AG04450 (cell line): ENCODE results near the gene CAPZA1. TPM values are rescaled to one million over a fixed set of nuclear protein-coding genes. Genes with fewer than 3 reads are reported as not detected.

ENCODE experiments used
- CTCF ChIA-PET: fragments of 300-600, 350-600 bp; formaldehyde crosslinking; extraction: SDS; loops from one replicate; lab custom pipeline; 2022; ENCODE audit warnings: antibody characterized with exemption, inconsistent platforms; lab: Charles Lee
- POLR2A ChIA-PET: fragments of 350-600 bp; formaldehyde crosslinking; extraction: SDS; loops from one replicate; lab custom pipeline; 2021; ENCODE audit warnings: antibody characterized with exemption, inconsistent platforms; lab: Yijun Ruan, JAX
- DNase-seq: peaks from one replicate; pipeline ENCODE4 v3.0.0-alpha.2; 2011; ENCODE audit warnings: low read depth, low spot score
- H3K27ac ChIP-seq: one replicate; pipeline ENCODE4 v1.5.1; 2012; ENCODE audit warnings: low read depth, low read length, control low read depth
- H3K27me3 ChIP-seq: one replicate; pipeline ENCODE4 v1.6.0; 2012; ENCODE audit warnings: low read length; ENCODE audit not compliant: control insufficient read depth, insufficient read depth
- H3K4me3 ChIP-seq: 2 replicates; pipeline ENCODE4 v1.5.1; 2011; ENCODE audit warnings: mild to moderate bottlenecking, low read depth, low read length, control low read depth
- H3K9me3 ChIP-seq: 2 replicates; pipeline ENCODE4 v1.5.1; 2012; ENCODE audit warnings: low read length; ENCODE audit not compliant: control insufficient read depth, insufficient read depth
- polyA plus RNA-seq: library from polyadenylated mRNA; depleted of rRNA; stranded (reverse); fragments of >200 nt; gene quantifications from 2 replicates; pipeline ENCODE4 v1.2.3, GENCODE V29; 2011
- TF ChIP-seq, protein P1 (sequence below): IDR thresholded peaks from 2 replicates; pipeline ENCODE4 v1.5.1; 2011; ENCODE audit warnings: low read depth, low read length, control low read depth, inconsistent platforms

CAPZA1 gene
- polyA plus RNA-seq, 1 experiment, result 273 TPM

DNA sequence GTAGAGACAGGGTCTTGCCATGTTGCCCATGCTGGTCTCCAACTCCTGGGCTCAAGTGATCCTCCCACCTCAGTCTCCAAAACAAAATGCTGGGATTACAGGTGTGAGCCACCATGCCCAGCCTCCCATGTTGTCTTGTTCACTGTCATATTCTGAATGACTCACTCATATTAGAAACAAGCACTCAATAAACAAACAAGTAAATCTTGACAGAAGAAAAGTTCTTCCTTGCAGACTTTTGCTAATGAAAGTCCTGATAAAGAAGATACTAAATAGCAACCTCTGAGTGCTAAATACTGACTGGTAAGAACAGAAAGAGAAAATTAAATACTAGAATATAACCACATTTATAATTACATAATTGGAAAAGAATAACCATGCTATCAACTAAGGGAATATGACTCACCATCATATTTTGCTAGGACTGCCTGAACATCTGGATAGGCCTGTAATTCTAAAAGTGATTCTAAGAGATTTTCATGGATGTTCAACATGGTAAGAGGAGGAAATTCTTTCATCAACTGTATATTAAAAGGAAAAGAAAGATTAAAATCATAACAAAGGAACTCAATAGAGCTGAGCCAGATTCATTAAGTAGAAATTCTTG is 37.9 kb upstream of the CAPZA1 start:
- TF ChIP-seq, protein P1, sequence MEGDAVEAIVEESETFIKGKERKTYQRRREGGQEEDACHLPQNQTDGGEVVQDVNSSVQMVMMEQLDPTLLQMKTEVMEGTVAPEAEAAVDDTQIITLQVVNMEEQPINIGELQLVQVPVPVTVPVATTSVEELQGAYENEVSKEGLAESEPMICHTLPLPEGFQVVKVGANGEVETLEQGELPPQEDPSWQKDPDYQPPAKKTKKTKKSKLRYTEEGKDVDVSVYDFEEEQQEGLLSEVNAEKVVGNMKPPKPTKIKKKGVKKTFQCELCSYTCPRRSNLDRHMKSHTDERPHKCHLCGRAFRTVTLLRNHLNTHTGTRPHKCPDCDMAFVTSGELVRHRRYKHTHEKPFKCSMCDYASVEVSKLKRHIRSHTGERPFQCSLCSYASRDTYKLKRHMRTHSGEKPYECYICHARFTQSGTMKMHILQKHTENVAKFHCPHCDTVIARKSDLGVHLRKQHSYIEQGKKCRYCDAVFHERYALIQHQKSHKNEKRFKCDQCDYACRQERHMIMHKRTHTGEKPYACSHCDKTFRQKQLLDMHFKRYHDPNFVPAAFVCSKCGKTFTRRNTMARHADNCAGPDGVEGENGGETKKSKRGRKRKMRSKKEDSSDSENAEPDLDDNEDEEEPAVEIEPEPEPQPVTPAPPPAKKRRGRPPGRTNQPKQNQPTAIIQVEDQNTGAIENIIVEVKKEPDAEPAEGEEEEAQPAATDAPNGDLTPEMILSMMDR, result no peak
- Histone ChIP-seq H3K27ac (no peak overlapping the region), H3K4me3 (no peak overlapping the region), H3K9me3 (no peaks in the 10 kb centered on the region), H3K27me3 (no peaks in the 10 kb centered on the region)
- DNase-seq, result no peak
- ChIA-PET POLR2A (no interaction called here), CTCF (no interaction called here)

DNA sequence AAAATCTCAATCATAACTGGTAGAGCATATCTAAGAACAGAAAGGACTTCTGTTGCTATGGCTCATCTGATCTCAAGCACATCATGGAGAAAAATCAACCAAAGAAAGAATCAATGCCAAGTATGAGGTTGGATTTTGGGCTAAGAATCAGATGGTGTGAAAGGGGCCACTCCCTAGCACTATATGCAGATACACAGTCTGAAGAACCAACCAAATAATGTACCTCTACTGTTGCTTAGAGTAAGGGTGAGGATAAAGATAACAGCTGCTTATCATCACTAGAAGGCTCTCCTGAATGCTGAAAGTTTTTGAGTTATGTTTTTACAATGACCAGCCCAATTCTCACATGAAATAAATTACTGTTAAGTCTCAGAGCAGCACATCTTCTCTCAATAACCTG is 36.3 kb upstream of the CAPZA1 start:
- H3K9me3 ChIP-seq, result no peaks in the 10 kb centered on the region
- no peak for DNase-seq
- no peaks in the 10 kb centered on the region for H3K27me3 ChIP-seq
- TF ChIP-seq, protein P1, result no peak
- H3K4me3 ChIP-seq, result no peak overlapping the region
- no peak overlapping the region for H3K27ac ChIP-seq
- ChIA-PET CTCF (interaction anchor here (0.9 to 1.6 kb wide), 2 partner anchors 31 to 82 kb away, joined by 3 read pairs; no protein-coding TSS in a partner anchor), POLR2A (no interaction called here)

DNA sequence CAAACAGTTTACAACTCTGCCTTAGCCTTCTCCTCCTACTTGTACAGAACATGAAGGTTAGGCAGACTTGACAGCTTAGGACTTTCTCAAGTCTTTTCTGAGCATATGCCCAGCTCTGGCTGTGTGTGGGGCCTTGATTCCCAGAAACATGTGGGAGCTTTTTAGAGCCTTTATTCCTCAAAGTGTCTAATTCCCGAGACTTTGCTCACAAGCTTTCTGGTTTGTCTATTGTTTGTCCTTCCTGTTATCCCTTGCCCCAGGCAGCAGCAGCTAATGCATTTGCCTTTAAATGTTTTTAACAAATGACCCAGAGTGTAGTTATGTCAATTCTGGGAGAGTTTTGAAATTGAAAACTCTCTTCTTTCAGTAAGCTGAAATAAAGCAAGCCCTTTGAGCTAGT is 29.9 kb upstream of the CAPZA1 start:
- CTCF ChIA-PET, result interaction anchor here (0.9 kb wide), 1 partner anchor 88 kb away, joined by 6 read pairs; no protein-coding TSS in a partner anchor
- no peak overlapping the region for H3K27ac ChIP-seq
- peaks cover 6% of the 10 kb centered on the region; the same call in 1 of the 2 replicates for H3K9me3 ChIP-seq
- TF ChIP-seq, protein P1, result no peak
- H3K27me3 ChIP-seq, result no peaks in the 10 kb centered on the region
- no peak for DNase-seq
- POLR2A ChIA-PET, result interaction anchor here (0.6 kb wide), 1 partner anchor 137 kb away, joined by 3 read pairs; no protein-coding TSS in a partner anchor
- no peak overlapping the region for H3K4me3 ChIP-seq

DNA sequence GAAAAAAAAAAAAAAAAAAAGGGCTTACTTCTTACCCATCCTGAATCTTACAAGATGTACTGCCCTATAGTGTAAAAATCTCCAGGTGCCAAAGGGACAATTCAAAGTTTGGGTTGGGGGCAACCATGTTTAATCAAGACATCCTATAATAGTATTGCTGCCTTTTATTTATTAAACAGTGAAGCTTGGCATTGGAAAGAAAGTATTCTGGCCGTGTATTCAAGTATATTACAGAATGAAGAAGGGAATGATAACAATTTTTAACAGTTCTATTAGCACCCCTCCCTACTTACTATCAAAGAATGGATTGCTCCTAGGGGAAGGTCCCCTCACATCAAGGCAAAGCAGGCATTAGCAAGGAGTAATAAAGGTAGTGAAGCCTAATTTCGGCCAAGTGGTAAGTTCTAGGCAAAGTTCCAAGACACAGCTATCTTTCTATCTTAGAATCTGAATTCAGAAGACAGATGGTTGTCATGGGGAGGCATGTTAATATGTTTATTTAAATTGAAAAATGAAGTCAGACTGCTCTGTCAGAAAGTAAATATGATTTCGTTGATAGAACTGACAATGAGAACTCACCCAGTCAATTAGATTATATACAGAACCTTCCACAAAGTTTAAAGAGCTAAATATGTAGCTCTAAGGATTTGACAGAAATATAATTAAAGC is 25.3 kb upstream of the CAPZA1 start:
- ChIA-PET CTCF (interaction anchor here (1.1 to 2.1 kb wide), 4 partner anchors 20 to 204 kb away, joined by 3 to 18 read pairs (median 6); no protein-coding TSS in a partner anchor), POLR2A (interaction anchor here (0.6 kb wide), 1 partner anchor 164 kb away, joined by 6 read pairs; no protein-coding TSS in a partner anchor)
- DNase-seq, result no peak
- Histone ChIP-seq H3K27ac (no peak overlapping the region), H3K4me3 (no peak overlapping the region), H3K9me3 (peaks cover 6% of the 10 kb centered on the region; the same call in 1 of the 2 replicates), H3K27me3 (no peaks in the 10 kb centered on the region)
- TF ChIP-seq, protein P1, result no peak

DNA sequence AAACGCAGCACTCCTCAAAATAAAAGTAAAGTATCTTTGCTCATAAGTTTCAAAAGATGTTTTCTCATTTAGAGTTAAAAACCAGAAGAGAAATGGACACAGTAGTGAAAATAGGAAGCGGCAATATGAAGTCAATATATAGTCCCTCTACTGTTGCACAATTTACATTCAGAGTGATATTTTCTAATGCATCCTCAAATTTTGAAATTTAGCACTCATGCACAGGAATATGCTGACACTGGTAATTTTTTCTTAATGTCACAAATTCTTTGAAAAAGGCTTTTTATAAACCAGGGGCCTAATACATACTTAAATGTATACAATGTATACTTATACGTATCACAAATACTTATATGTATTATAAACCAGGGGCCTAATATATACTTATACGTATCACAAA is 20.2 kb upstream of the CAPZA1 start:
- POLR2A ChIA-PET, result interaction anchor here (0.6 kb wide), 1 partner anchor 22 kb away, joined by 5 read pairs; no protein-coding TSS in a partner anchor
- CTCF ChIA-PET, result no interaction called here

More for the DNA sequence above, 20.2 kb upstream of the CAPZA1 start:
- TF ChIP-seq, protein P1, result no peak
- no peaks in the 10 kb centered on the region for H3K27me3 ChIP-seq
- no peaks in the 10 kb centered on the region for H3K9me3 ChIP-seq
- DNase-seq, result no peak
- H3K4me3 ChIP-seq, result no peak overlapping the region
- H3K27ac ChIP-seq, result no peak overlapping the region
